Measurements from ENCODE around the gene KDM4D. TPM values are rescaled to one million over a fixed set of nuclear protein-coding genes. Genes with fewer than 3 reads are reported as not detected.
"Not testable (repeated sequence)": the region's sequence is repeated elsewhere in the genome, so short reads cannot be mapped to it uniquely, and the experiment has no call there.

KDM4D gene
- total RNA-seq, 1 donor from 2014 or later, result 0.44 TPM

- intact Hi-C loops (cut with micrococcal nuclease), result no loop called here
Observed at GRCh38 chr11:94956963-94957362, 16.5 kb upstream of the KDM4D start.

DNA sequence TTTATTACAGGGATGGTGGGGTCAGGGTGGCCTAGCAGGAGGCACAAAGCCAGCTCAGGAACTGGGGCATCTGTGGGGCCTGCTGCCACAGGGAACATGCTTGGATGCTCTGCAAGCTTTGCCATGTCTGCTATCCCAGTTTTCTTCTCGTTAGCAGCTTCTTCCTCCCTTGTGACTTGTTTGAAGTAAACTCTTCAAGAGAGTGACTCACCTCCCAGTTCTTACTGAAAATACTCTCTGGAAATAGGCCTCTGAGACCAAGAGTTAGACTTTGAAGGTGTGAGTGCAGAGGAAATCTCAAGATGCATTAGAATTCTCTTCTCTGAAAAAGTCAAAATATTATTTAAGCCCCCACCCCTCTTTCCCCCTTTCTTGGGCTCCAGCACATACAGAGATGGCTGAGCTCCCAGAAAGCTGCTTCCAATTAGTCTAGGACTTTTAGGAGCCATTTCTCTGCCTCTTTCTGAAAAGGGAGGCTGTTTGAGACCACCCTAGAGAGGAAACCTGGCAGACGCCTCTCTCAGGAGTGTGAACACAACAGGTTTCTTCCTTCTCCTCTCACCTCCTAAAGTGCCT, 15.3 kb upstream of the KDM4D start:
- intact Hi-C loops (cut with micrococcal nuclease), result no loop called here

GRCh38 chr11:94959179-94959578, 14.3 kb upstream of the KDM4D start:
- intact Hi-C loops (cut with micrococcal nuclease), result no loop called here

DNA sequence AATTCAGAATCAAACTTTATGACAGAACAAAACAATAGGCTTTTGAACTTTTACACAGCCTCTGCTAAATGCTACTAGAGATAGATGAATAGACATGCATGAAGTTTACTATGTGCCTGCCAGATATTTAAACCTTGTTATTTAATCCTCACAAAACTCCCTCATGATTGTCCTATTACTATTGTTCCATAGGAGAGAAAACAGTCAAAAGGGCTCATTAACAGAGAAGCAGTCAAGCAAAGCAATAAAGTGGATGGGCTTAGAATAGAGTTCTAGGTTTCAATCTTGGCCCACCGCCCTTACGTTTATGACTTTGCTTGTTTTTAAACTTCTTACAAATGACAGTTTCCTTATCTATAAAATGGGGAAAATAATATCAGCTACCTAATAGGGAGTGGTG, 13.0 kb upstream of the KDM4D start:
- intact Hi-C loops (cut with micrococcal nuclease), result no loop called here

- intact Hi-C loops (cut with micrococcal nuclease), result no loop called here
Observed at GRCh38 chr11:94961255-94961654, 12.3 kb upstream of the KDM4D start.

- intact Hi-C loops (cut with micrococcal nuclease), result no loop called here
Observed at GRCh38 chr11:94964934-94965333, 8.6 kb upstream of the KDM4D start.

- intact Hi-C loops (cut with micrococcal nuclease), result loop anchor here (1.0 kb wide), 1 partner anchor 345 kb away; no protein-coding TSS in a partner anchor
Observed at GRCh38 chr11:94968334-94968958, 5.1 kb upstream of the KDM4D start.

GRCh38 chr11:94972700-94973098, 810 bp upstream of the KDM4D start:
- intact Hi-C loops (cut with micrococcal nuclease), result loop anchor here (1.0 to 10.0 kb wide), 21 partner anchors 48 to 1455 kb away; partner anchors contain the start of genes ANKRD49, C11orf54, CEP295 and ENDOD1

- intact Hi-C loops (cut with micrococcal nuclease), result loop anchor here (5.0 to 10.0 kb wide), 3 partner anchors 187 to 1041 kb away; partner anchors contain the start of gene MTMR2
Observed at GRCh38 chr11:94974178-94974577, 669 bp downstream of the KDM4D start.

DNA sequence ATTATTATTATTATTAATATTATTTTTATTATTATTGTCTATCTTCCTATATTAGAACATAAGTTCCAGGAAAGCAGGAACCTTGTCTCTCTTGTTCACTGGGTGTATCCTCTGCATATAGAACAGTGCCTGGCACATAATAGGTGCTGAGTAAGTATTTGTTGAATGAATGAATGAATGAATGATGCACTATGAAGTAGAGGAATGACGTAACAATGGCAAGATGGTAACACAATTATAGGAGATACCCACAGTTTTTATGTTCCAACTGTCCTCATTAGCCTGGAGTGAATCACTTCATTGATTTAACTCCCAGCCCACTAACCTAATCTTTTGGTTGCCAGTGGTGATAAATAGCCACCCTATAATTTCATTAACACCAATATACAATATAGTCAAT, 2.1 kb downstream of the KDM4D start:
- intact Hi-C loops (cut with micrococcal nuclease), result loop anchor here (10.0 kb wide), 1 partner anchor 1039 kb away; no protein-coding TSS in a partner anchor

DNA sequence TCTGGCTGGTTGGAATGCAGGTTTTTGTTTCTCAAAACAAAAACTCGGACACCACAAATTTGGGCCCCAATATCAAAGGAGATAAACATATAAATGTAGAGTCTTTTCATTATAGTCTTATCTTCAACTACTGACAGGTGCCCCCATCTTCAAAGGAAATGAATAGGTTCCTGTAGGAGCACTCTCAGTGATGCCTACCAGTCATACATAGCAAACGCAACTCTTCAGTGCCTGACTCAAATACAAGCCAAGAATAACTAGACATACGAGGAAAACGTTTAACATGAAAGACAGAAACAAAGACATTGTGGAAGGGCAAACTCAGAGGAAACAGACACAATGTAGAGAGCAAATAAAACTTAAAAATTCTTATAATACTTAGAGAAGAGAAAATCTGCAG, 13.9 kb downstream of the KDM4D start:
- intact Hi-C loops (cut with micrococcal nuclease), result no loop called here

DNA sequence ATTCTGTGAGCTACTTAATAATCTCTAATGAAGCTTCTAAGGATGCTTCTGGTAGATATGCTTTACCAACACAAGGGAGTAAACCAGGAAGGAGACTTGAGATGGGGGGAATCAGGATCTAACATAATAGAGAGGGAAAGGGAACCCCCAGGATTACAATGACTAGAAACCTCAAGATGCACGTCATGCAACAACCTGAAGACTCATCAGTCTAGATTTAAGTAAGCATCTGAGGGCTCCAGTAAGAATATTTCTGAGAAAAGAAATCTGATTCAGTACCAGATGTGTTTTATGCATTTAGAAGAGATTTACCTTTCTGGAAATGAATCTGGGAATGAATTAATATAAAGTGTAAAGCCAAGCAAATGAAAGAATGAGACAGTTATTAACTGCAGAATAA, 15.2 kb downstream of the KDM4D start:
- intact Hi-C loops (cut with micrococcal nuclease), result no loop called here

DNA sequence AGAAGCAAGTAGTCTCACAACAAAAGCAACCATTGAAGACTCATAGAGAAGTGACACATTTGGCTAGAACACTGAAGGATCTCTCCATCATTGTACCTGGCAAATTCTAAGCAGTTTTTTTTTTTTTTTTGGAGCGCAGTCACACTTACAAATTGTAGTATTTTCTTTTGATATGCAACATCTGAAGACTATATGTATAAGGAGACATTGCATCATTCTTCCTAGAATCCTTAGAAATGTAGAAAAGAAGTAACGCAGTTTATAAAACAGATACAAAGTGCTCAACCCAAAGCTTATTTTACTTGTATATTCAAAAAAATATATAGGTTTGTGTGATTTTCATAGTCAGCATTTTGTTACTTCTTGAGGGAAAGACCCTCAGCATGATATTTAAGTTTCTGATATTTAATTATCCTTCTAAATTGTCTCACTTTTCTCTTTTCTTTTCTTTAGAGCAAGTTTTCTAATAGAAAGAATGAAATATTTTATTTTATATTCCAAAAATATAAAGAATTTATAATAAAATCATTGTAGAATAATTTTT, 20.0 kb downstream of the KDM4D start:
- intact Hi-C loops (cut with micrococcal nuclease), result no loop called here

DNA sequence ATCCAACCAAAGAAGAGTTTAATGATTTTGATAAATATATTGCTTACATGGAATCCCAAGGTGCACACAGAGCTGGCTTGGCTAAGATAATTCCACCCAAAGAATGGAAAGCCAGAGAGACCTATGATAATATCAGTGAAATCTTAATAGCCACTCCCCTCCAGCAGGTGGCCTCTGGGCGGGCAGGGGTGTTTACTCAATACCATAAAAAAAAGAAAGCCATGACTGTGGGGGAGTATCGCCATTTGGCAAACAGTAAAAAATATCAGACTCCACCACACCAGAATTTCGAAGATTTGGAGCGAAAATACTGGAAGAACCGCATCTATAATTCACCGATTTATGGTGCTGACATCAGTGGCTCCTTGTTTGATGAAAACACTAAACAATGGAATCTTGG, 23.9 kb downstream of the KDM4D start:
- intact Hi-C loops (cut with micrococcal nuclease), result no loop called here

DNA sequence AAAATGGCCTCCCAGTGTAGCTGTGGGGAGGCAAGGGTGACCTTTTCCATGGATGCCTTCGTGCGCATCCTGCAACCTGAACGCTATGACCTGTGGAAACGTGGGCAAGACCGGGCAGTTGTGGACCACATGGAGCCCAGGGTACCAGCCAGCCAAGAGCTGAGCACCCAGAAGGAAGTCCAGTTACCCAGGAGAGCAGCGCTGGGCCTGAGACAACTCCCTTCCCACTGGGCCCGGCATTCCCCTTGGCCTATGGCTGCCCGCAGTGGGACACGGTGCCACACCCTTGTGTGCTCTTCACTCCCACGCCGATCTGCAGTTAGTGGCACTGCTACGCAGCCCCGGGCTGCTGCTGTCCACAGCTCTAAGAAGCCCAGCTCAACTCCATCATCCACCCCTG, 24.8 kb downstream of the KDM4D start:
- intact Hi-C loops (cut with micrococcal nuclease), result no loop called here

DNA sequence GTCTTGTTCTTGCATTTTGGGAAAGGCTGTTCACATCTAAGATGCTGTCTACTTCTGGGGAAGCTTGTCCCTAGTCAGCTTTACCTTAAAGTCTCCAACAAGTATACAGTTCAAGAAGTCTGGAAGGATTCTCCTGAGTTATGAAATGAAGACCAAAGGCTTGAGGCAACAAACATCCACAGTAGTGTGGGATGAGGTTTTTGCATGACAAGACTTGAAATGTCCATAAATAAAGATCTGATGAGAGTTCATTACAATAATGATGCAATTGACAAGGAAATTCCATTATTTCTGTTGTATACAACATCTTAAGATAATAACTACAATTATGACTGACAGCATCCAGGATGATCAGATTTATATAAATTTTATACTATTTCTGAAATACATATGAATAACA, 30.2 kb downstream of the KDM4D start:
- intact Hi-C loops (cut with micrococcal nuclease), result no loop called here

GRCh38 chr11:95005642-95006041, 32.1 kb downstream of the KDM4D start:
- intact Hi-C loops (cut with micrococcal nuclease), result no loop called here

DNA sequence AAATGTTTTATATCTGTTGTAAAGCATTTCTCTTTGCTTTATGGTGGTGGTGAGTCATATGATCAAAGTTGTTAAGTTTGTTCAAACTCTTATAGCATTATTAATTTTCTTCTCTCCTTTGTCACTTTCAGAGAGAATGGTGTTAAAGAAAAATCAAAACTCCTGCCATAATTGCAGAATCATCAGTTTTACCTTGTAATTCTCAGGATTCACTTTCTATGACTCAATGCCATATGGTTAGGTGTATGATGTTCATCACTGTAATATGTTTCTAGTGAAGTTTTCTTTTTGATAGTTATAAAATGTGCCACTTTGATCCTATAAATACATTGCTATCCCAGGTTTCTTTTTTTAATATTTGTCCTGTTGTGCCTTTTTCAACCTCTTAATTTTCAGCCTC, 37.9 kb downstream of the KDM4D start:
- intact Hi-C loops (cut with micrococcal nuclease), result no loop called here

DNA sequence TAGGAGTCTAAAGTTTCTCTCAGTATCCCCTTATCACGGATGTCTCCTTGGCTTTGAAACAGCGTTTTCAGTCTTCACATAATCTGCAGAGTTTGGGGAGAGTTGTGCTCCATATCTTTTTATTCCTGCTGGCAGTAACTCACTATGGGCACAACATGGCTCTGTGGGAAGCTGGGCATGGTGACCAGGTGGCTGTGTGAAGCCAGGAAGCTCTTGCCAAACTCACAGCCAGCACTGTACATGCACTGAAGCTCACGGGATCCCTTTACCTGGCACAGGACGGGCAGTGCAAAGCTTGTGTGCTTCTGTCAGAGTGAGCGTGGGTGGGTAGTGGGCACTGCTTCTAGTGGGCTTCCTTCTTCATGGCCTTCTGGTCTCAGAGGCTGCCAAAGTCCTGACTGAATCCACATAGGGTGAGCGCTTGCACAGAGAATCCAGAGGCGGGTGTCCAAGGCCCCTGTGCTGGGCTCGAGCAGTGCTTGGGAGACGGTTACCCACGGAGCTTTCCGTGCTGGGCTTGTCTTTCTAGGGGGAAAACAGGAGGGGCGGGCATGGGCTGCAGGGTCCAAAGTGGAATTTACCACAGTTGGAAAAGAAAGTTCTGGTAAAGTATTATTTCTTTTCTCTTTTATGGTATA, 40.8 kb downstream of the KDM4D start:
- intact Hi-C loops (cut with micrococcal nuclease), result no loop called here

GRCh38 chr11:95016139-95016538, 42.6 kb downstream of the KDM4D start:
- intact Hi-C loops (cut with micrococcal nuclease), result no loop called here

GRCh38 chr11:95021468-95021867, 48.0 kb downstream of the KDM4D start:
- intact Hi-C loops (cut with micrococcal nuclease), result not testable (repeated sequence)

DNA sequence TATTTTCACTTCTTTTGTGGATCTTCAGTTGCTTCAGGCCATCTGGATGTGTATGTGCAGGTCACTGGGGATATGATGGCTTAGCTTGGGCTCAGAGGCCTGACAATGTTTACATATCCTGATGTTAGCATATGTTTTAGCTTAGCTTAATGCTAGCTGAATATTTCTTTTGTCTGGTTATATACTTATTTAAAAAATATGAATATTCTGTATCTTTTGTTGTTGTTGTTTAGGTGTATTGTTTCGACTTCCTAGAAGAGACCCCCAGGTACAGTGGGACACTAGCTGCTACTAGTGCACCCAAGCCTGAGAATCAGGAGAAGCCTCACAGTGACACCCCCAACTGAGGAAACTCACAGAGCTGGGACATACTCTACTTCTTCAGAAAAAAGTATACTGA, 51.4 kb downstream of the KDM4D start, which contains the start of gene KDM4E:
Gene KDM4E (plus strand): TSS at position 301 of the 400 bp plus-strand sequence. CDS start 300 bp downstream, outside the sequence.
- intact Hi-C loops (cut with micrococcal nuclease), result no loop called here

Data from T-helper 1 cell treated with Interleukin-12 subunit alpha and Interleukin-12 subunit beta and Interleukin-4 antibody, amounts not matched to agents 30 ng/mL and 1 ng/mL, for 36 hours (primary cell).